Activated T-cell treated with anti-CD3 and anti-CD28 coated beads, Interleukin-2, amount 50 U/mL, for 72 hours (primary cell): ENCODE data around the gene OPCML. TPM values are rescaled to one million over a fixed set of nuclear protein-coding genes. Genes with fewer than 3 reads are reported as not detected.

ENCODE experiments used
- ATAC-seq, 2 donors: fragments of 150-1000 bp; cut with Tn5 transposase; replicated peaks in 1 of 2; 2 replicates each; pipeline ENCODE4 v1.10.0; 2021; ENCODE audit warnings: moderate library complexity in 2 of 2, mild to moderate bottlenecking in 1 of 2
- DNase-seq, 2 donors: peaks; one replicate each; pipeline ENCODE4 v3.0.0; 2021 to 2022; ENCODE audit warnings: mixed read lengths in 1 of 2
- H3K27ac Mint-ChIP-seq: one replicate; pipeline ENCODE4 v1.8.0; 2022; ENCODE audit warnings: mild to moderate bottlenecking, moderate library complexity, mixed read lengths
- H3K27me3 Mint-ChIP-seq: one replicate; pipeline ENCODE4 v1.8.0; 2022; ENCODE audit warnings: low read depth, mixed read lengths
- H3K36me3 Mint-ChIP-seq, 2 donors: one replicate each; pipeline ENCODE4 v1.8.0; 2022; ENCODE audit warnings: mixed read lengths in 2 of 2, mild to moderate bottlenecking in 1 of 2; ENCODE audit not compliant: insufficient read depth in 2 of 2
- H3K4me1 Mint-ChIP-seq: one replicate; pipeline ENCODE4 v1.8.0; 2022; ENCODE audit warnings: low read depth, mixed read lengths
- H3K4me3 Mint-ChIP-seq, 2 donors: one replicate each; pipeline ENCODE4 v1.8.0; 2022; ENCODE audit warnings: mild to moderate bottlenecking in 2 of 2, mixed read lengths in 2 of 2, moderate library complexity in 2 of 2
- H3K9me3 Mint-ChIP-seq, 2 donors: one replicate each; pipeline ENCODE4 v1.8.0; 2022; ENCODE audit warnings: mixed read lengths in 2 of 2
- total RNA-seq, 2 donors: library from RNA; stranded (reverse); gene quantifications; one replicate each; pipeline ENCODE4 v1.2.3, GENCODE V29; 2022

Gene OPCML
- total RNA-seq, 2 donors from 2014 or later = not detected

- peaks cover 4 to 11% of the 10 kb centered on the region in 2 donors for H3K9me3 Mint-ChIP-seq
- no peaks in the 10 kb centered on the region for H3K4me1 Mint-ChIP-seq
- no peak overlapping the region for H3K4me3 Mint-ChIP-seq
- H3K36me3 Mint-ChIP-seq = peaks cover 1 to 3% of the 10 kb centered on the region in 2 donors
- ATAC-seq = no peak
- no peaks in the 10 kb centered on the region for H3K27me3 Mint-ChIP-seq
- DNase-seq = no peak
- no peak overlapping the region for H3K27ac Mint-ChIP-seq
Measured at GRCh38 chr11:132504501-132505041, 1027.7 kb downstream of the OPCML start.

GRCh38 chr11:132501356-132501755 is 1030.9 kb downstream of the OPCML start:
- H3K27ac Mint-ChIP-seq = no peak overlapping the region
- no peaks in the 10 kb centered on the region for H3K27me3 Mint-ChIP-seq
- DNase-seq = no peak
- peaks cover 3 to 6% of the 10 kb centered on the region in 2 donors for H3K9me3 Mint-ChIP-seq
- ATAC-seq = no peak
- H3K4me3 Mint-ChIP-seq = no peak overlapping the region
- no peaks in the 10 kb centered on the region for H3K4me1 Mint-ChIP-seq
- peaks cover 0 to 2% of the 10 kb centered on the region in 2 donors for H3K36me3 Mint-ChIP-seq

- Mint-ChIP-seq H3K9me3 (peaks cover 3 to 7% of the 10 kb centered on the region in 2 donors), H3K27ac (no peak overlapping the region), H3K4me1 (no peaks in the 10 kb centered on the region), H3K4me3 (no peak overlapping the region), H3K36me3 (no peaks in the 10 kb centered on the region), H3K27me3 (no peaks in the 10 kb centered on the region)
- ATAC-seq = no peak
- DNase-seq = no peak
Measured at GRCh38 chr11:132499661-132500060, 1032.6 kb downstream of the OPCML start.

GRCh38 chr11:132496341-132496740 is 1036.0 kb downstream of the OPCML start:
- Mint-ChIP-seq H3K27me3 (no peaks in the 10 kb centered on the region), H3K36me3 (no peaks in the 10 kb centered on the region), H3K9me3 (peaks cover 3 to 9% of the 10 kb centered on the region in 2 donors), H3K4me1 (no peaks in the 10 kb centered on the region), H3K4me3 (no peak overlapping the region), H3K27ac (no peak overlapping the region)
- no peak for DNase-seq
- ATAC-seq = no peak

GRCh38 chr11:132493801-132494200 is 1038.5 kb downstream of the OPCML start:
- Mint-ChIP-seq H3K36me3 (peaks cover 0 to 3% of the 10 kb centered on the region in 2 donors), H3K9me3 (peaks cover 9 to 11% of the 10 kb centered on the region in 2 donors), H3K4me3 (no peak overlapping the region), H3K27me3 (no peaks in the 10 kb centered on the region), H3K4me1 (no peaks in the 10 kb centered on the region), H3K27ac (no peak overlapping the region)
- no peak for ATAC-seq
- DNase-seq = no peak

GRCh38 chr11:132490978-132491377 is 1041.3 kb downstream of the OPCML start:
- Mint-ChIP-seq H3K9me3 (peaks cover 14 to 20% of the 10 kb centered on the region in 2 donors), H3K27me3 (no peaks in the 10 kb centered on the region), H3K36me3 (peaks cover 0 to 5% of the 10 kb centered on the region in 2 donors), H3K4me1 (no peaks in the 10 kb centered on the region), H3K27ac (no peak overlapping the region), H3K4me3 (no peak overlapping the region)
- DNase-seq (no peak), ATAC-seq (no peak)

GRCh38 chr11:132486060-132486459 is 1046.2 kb downstream of the OPCML start:
- Mint-ChIP-seq H3K9me3 (peaks cover 13 to 14% of the 10 kb centered on the region in 2 donors), H3K27me3 (no peaks in the 10 kb centered on the region), H3K27ac (no peak overlapping the region), H3K36me3 (peaks cover 0 to 3% of the 10 kb centered on the region in 2 donors), H3K4me1 (no peaks in the 10 kb centered on the region), H3K4me3 (no peak overlapping the region)
- no peak for DNase-seq
- ATAC-seq = no peak

GRCh38 chr11:132475026-132475425 is 1057.3 kb downstream of the OPCML start:
- Mint-ChIP-seq H3K9me3 (peaks cover under 1 to 5% of the 10 kb centered on the region in 2 donors), H3K27ac (no peak overlapping the region), H3K27me3 (no peaks in the 10 kb centered on the region), H3K4me1 (no peaks in the 10 kb centered on the region), H3K4me3 (no peak overlapping the region), H3K36me3 (no peaks in the 10 kb centered on the region)
- no peak for ATAC-seq
- no peak for DNase-seq

GRCh38 chr11:132472411-132473172 is 1059.7 kb downstream of the OPCML start:
- Mint-ChIP-seq H3K9me3 (peaks cover 0 to 4% of the 10 kb centered on the region in 2 donors), H3K27me3 (no peaks in the 10 kb centered on the region), H3K4me3 (no peak overlapping the region), H3K36me3 (no peaks in the 10 kb centered on the region), H3K4me1 (no peaks in the 10 kb centered on the region), H3K27ac (no peak overlapping the region)
- DNase-seq = no peak
- ATAC-seq = no peak

GRCh38 chr11:132471466-132471865 is 1060.8 kb downstream of the OPCML start:
- Mint-ChIP-seq H3K4me3 (no peak overlapping the region), H3K4me1 (no peaks in the 10 kb centered on the region), H3K27ac (no peak overlapping the region), H3K36me3 (no peaks in the 10 kb centered on the region), H3K27me3 (no peaks in the 10 kb centered on the region), H3K9me3 (peaks cover 0 to 1% of the 10 kb centered on the region in 2 donors)
- ATAC-seq (no peak), DNase-seq (no peak)

- H3K27me3 Mint-ChIP-seq = no peaks in the 10 kb centered on the region
- ATAC-seq (no peak), DNase-seq (no peak)
- no peak overlapping the region for H3K27ac Mint-ChIP-seq
- H3K4me3 Mint-ChIP-seq = no peak overlapping the region
- no peaks in the 10 kb centered on the region for H3K4me1 Mint-ChIP-seq
- H3K36me3 Mint-ChIP-seq = no peaks in the 10 kb centered on the region
- H3K9me3 Mint-ChIP-seq = peaks cover 0 to 3% of the 10 kb centered on the region in 2 donors
Measured at GRCh38 chr11:132466983-132467382, 1065.3 kb downstream of the OPCML start.

GRCh38 chr11:132464939-132465338 is 1067.4 kb downstream of the OPCML start:
- Mint-ChIP-seq H3K36me3 (no peaks in the 10 kb centered on the region), H3K27ac (no peak overlapping the region), H3K9me3 (peaks cover 3 to 4% of the 10 kb centered on the region in 2 donors), H3K4me1 (no peaks in the 10 kb centered on the region), H3K27me3 (no peaks in the 10 kb centered on the region), H3K4me3 (no peak overlapping the region)
- DNase-seq (no peak), ATAC-seq (no peak)

GRCh38 chr11:132464003-132464342 is 1068.3 kb downstream of the OPCML start:
- H3K4me3 Mint-ChIP-seq = no peak overlapping the region
- H3K27me3 Mint-ChIP-seq = no peaks in the 10 kb centered on the region
- no peaks in the 10 kb centered on the region for H3K36me3 Mint-ChIP-seq
- DNase-seq (no peak), ATAC-seq (no peak)
- no peak overlapping the region for H3K27ac Mint-ChIP-seq
- H3K4me1 Mint-ChIP-seq = no peaks in the 10 kb centered on the region
- H3K9me3 Mint-ChIP-seq = peaks cover 4 to 5% of the 10 kb centered on the region in 2 donors
